Posterior vena cava (tissue), 2 donors: ENCODE results near the gene USP10. TPM values are rescaled to one million over a fixed set of nuclear protein-coding genes. Genes with fewer than 3 reads are reported as not detected.
"Not testable (repeated sequence)": the region's sequence is repeated elsewhere in the genome, so short reads cannot be mapped to it uniquely, and the experiment has no call there.

Experiments
- DNase-seq: peaks from one replicate; pipeline ENCODE4 v3.0.0-alpha.2; 2020; ENCODE audit warnings: low spot score
- intact Hi-C, 2 donors: fragments of 100-400 bp; cut with DNase I; formaldehyde crosslinking; loops; one replicate each; pipeline versions ENCODE4 v1.14.1 to v1.14.2; 2022 to 2023
- total RNA-seq, 2 donors: library from RNA; stranded (reverse); fragmentation: NEBNext Ultra II Directional; extraction: Animal tissue kit (Norgen Biotek cat#: 25700); gene quantifications; one replicate each; pipeline ENCODE4 v1.2.1, GENCODE V29; 2021
- donor health status: DM: yes; HTN: yes; CAD: no.
- donor health status: DM: yes; HTN: yes; CAD: no.

Gene USP10
- total RNA-seq, 2 donors from 2014 or later: 64.3 to 68.1 TPM

- no peak for DNase-seq
- intact Hi-C loops: loop anchor here in 1 of 2 donors (5.0 to 10.0 kb wide), 2 partner anchors 51 to 84 kb away; no protein-coding TSS in a partner anchor
Observed at GRCh38 chr16:84715854-84716253, 16.1 kb downstream of the USP10 start.

- intact Hi-C loops: loop anchor here in 1 of 2 donors (5.0 to 10.0 kb wide), 2 partner anchors 52 to 84 kb away; no protein-coding TSS in a partner anchor
- no peak for DNase-seq
Observed at GRCh38 chr16:84716740-84717139, 16.9 kb downstream of the USP10 start.

- no peak for DNase-seq
- intact Hi-C loops: loop anchor here in 1 of 2 donors (5.0 to 10.0 kb wide), 2 partner anchors 53 to 85 kb away; no protein-coding TSS in a partner anchor
Observed at GRCh38 chr16:84717484-84717883, 17.7 kb downstream of the USP10 start.

- intact Hi-C loops: loop anchor here in 1 of 2 donors (10.0 kb wide), 1 partner anchor 45 kb away; no protein-coding TSS in a partner anchor
- no peak for DNase-seq
Observed at GRCh38 chr16:84720177-84720579, 20.4 kb downstream of the USP10 start.

GRCh38 chr16:84722068-84722467, 22.3 kb downstream of the USP10 start:
- DNase-seq: no peak
- intact Hi-C loops: loop anchor here in 1 of 2 donors (10.0 kb wide), 1 partner anchor 47 kb away; no protein-coding TSS in a partner anchor

GRCh38 chr16:84723906-84724305, 24.1 kb downstream of the USP10 start:
- intact Hi-C loops: loop anchor here in 1 of 2 donors (10.0 kb wide), 1 partner anchor 49 kb away; no protein-coding TSS in a partner anchor
- DNase-seq: no peak

DNA sequence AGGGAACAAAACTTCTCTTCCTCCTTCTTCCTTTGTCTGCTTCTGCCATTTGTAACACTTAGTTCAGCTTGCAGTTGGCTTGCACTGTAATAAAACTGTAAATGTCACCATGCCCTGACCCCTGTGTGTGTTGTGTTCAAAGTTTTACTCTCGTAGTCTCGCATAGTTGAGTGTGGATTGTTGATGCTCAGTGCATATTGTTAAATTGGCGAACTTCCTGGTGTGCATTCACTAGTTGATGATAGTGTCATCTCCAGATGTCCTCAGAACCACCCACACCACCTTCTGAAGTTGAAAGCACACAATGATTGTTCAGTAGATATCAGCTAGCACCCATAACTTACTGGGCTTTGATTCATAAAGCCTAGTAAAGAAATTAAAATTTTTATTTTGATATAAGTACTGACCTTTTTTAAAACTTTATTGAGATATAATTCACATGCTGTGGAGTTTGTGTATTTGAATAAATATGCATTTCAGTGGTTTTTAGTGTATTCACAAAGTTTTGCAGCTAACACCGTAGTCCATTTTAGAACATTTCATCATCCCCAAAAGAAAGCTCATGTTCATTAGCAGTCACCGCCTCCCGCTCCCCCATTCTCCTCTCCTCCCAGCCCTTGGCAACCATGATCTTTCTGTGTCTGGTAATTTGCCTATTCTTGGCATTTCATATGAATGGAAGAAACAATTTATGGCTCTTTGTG, 25.0 kb downstream of the USP10 start:
- no peak for DNase-seq
- intact Hi-C loops: loop anchor here in 1 of 2 donors (5.0 to 10.0 kb wide), 3 partner anchors 50 to 212 kb away; no protein-coding TSS in a partner anchor

GRCh38 chr16:84725481-84726078, 25.8 kb downstream of the USP10 start:
- no peak for DNase-seq
- intact Hi-C loops: loop anchor here in 1 of 2 donors (5.0 to 10.0 kb wide), 3 partner anchors 51 to 213 kb away; no protein-coding TSS in a partner anchor

GRCh38 chr16:84726079-84726668, 26.4 kb downstream of the USP10 start:
- intact Hi-C loops: loop anchor here in 1 of 2 donors (5.0 to 10.0 kb wide), 3 partner anchors 51 to 214 kb away; no protein-coding TSS in a partner anchor
- DNase-seq: peak; percentile 98

- no peak for DNase-seq
- intact Hi-C loops: loop anchor here in 1 of 2 donors (5.0 to 10.0 kb wide), 3 partner anchors 52 to 215 kb away; no protein-coding TSS in a partner anchor
Observed at GRCh38 chr16:84726669-84727467, 27.1 kb downstream of the USP10 start.

DNA sequence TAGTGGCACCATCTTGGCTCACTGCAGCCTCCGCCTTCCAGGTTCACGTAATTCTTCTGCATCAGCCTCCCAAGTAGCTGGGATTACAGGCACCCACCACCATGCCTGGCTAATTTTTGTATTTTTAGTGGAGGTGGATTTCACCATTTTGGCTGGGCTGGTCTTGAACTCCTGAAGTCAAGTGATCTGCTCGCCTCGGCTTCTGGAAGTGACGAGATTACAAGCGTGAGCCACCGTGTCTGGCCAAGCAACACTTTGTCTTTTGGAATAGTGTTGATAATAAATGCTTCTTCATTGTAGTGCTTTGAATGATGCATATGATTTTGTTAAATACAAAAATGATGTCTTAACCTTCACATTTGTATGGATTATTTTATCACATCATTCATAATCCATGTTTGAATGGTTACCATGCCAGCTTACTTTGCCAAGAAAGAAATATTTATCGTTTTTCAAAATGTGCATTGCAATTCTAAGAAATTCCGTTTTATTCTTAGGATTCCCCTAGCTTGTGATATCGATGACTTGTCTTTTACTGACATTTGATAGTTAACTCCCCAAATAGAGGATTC, 29.1 kb downstream of the USP10 start:
- intact Hi-C loops: loop anchor here in 1 of 2 donors (5.0 to 10.0 kb wide), 3 partner anchors 54 to 217 kb away; no protein-coding TSS in a partner anchor
- no peak for DNase-seq

DNA sequence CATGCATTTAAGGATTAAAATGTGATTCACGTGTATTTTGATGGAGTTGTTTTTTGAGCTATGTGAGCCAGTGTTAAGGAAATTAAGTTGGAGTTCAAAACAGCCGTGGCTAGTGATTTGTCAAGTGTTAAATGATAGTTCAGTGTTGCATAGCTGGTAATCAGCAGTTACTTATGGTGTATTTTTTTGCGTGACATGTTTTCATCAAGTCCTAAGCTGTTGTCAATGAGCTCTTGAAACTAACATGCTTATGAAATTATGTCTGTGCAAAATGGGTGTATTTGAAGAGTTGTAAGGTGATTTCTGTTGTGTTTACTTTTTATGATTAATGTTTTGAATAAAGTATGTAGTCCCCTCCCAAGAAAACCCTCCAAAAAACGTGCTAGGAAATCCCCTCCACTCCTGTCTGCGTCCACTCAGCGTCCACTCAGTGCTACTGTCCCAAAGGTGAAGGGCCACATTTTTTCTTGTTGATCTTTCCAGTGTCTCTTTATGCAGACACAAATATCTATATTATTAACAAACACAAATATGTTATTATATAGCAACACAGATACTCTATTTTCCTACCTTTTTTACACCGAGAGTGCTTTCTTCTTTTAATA, 30.0 kb downstream of the USP10 start:
- intact Hi-C loops: loop anchor here in 1 of 2 donors (5.0 to 10.0 kb wide), 3 partner anchors 55 to 218 kb away; no protein-coding TSS in a partner anchor
- DNase-seq: no peak

- DNase-seq: peak; percentile 84
Observed at GRCh38 chr16:84730406-84731106, 30.8 kb downstream of the USP10 start.

GRCh38 chr16:84732332-84732673, 32.5 kb downstream of the USP10 start:
- DNase-seq, intact Hi-C loops: not testable (repeated sequence)

More at GRCh38 chr16:84730406-84731106, 30.8 kb downstream of the USP10 start:
- intact Hi-C loops: no loop called here

DNA sequence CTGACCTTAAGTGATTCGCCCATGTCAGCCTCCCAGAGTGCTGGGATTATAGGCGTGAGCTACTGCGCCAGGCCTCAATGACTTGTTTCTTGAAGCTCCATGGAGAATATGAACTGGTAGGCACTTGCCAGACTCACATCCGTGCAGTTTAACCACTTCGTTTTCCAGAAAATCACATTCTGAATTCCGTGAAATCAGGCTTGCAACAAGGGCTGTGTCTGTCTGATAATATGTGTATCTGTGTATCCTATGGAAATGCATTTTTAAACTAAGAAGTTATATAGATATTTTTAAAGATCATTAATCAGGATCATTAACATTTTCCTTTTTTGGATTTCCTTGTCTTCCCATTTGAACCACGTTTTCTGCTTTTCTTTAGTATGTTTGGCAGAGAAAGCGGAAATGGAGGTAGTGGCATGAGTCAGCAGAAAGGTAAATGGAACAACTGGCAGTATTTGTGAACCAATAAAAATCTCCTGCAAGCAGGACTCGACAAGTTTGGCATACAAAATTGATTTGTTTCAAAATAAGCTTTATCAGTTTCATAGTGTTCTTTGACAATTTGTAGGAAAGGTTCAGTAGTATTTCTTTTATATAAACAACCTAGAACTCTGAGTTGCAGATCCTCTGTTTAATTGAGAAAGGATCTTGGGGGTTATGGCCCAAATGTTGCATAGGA, 33.0 kb downstream of the USP10 start:
- no peak for DNase-seq
- intact Hi-C loops: no loop called here

- no peak for DNase-seq
- intact Hi-C loops: no loop called here
Observed at GRCh38 chr16:84735849-84736586, 36.2 kb downstream of the USP10 start.
